OCI-LY3 (cell line): ENCODE results near the gene CYS1.

Source experiments
- H2AFZ ChIP-seq: fragments of 200-600, 300-600 bp; shearing (Covaris generic); 2 replicates; pipeline ENCODE4 v1.6.0; 2014; ENCODE audit warnings: antibody characterized with exemption, low read depth, low read length
- H3K27ac ChIP-seq: fragments of 200-600, 300-600 bp; sonication (generic); 2 replicates; pipeline ENCODE4 v1.5.1; 2014; ENCODE audit warnings: mild to moderate bottlenecking, low read length, moderate library complexity, mixed read lengths
- H3K27me3 ChIP-seq: fragments of 200-600, 300-600 bp; sonication (generic); 2 replicates; pipeline ENCODE4 v1.6.1; 2014; ENCODE audit warnings: low read depth, low read length, mixed read lengths
- H3K36me3 ChIP-seq: fragments of 200-600, 300-600 bp; sonication (generic); replicated peaks from 2 replicates; pipeline ENCODE3; 2014; ENCODE audit warnings: low read depth, low read length, mixed read lengths
- H3K4me1 ChIP-seq: fragments of 300-600, 200-600 bp; sonication (generic); 2 replicates; pipeline ENCODE4 v1.6.1; 2014; ENCODE audit warnings: low read length, mixed read lengths
- H3K4me2 ChIP-seq: fragments of 200-600, 300-600 bp; sonication (generic); 2 replicates; pipeline ENCODE4 v1.6.1; 2014; ENCODE audit warnings: low read length, mixed read lengths
- H3K4me3 ChIP-seq: fragments of 300-600, 200-600 bp; sonication (generic); 2 replicates; pipeline ENCODE4 v1.5.1; 2014; ENCODE audit warnings: antibody characterized with exemption, mild to moderate bottlenecking, low read length, moderate library complexity
- H3K79me2 ChIP-seq: fragments of 300-600, 200-600 bp; shearing (Covaris generic); 2 replicates; pipeline ENCODE4 v1.6.1; 2014; ENCODE audit warnings: mild to moderate bottlenecking, low read length, mixed read lengths
- H3K9ac ChIP-seq: fragments of 300-600, 200-600 bp; shearing (Covaris generic); 2 replicates; pipeline ENCODE4 v1.6.0; 2014; ENCODE audit warnings: mild to moderate bottlenecking, low read length, moderate library complexity
- H3K9me3 ChIP-seq: fragments of 200-600, 300-600 bp; shearing (Covaris generic); 2 replicates; pipeline ENCODE4 v1.6.1; 2014; ENCODE audit warnings: low read length, mixed read lengths; ENCODE audit not compliant: insufficient read depth
- H4K20me1 ChIP-seq: fragments of 200-600, 300-600 bp; sonication (generic); 2 replicates; pipeline ENCODE4 v1.6.1; 2016; ENCODE audit warnings: low read length, mixed read lengths; ENCODE audit not compliant: insufficient read depth
- CTCF ChIP-seq: fragments of 200-600, 300-600 bp; sonication (generic); IDR thresholded peaks from 2 replicates; pipeline ENCODE4 v1.5.1; 2014; ENCODE audit warnings: antibody characterized with exemption, low read length, low read depth
- EZH2phosphoT487 ChIP-seq: fragments of 200-600 bp; shearing (Covaris generic); IDR thresholded peaks from 2 replicates; pipeline ENCODE4 v1.6.1; 2018; ENCODE audit warnings: antibody characterized with exemption, mixed run types, low read depth

Gene CYS1

GRCh38 chr2:10078001-10078400, 2.2 kb downstream of the CYS1 start:
- Histone ChIP-seq H3K79me2 (no peaks in the 10 kb centered on the region), H3K4me2 (no peak overlapping the region), H3K9me3 (no peaks in the 10 kb centered on the region), H3K9ac (no peak overlapping the region), H3K4me3 (no peak overlapping the region), H2AFZ (no peak overlapping the region), H3K27me3 (peaks cover 82% of the 10 kb centered on the region), H3K36me3 (no peaks in the 10 kb centered on the region), H4K20me1 (0 out of 2 replicates have a peak, but pooled peaks cover 4% of the 10 kb centered on the region), H3K4me1 (peaks cover 26% of the 10 kb centered on the region), H3K27ac (no peak overlapping the region)
- no peak for TF ChIP-seq EZH2phosphoT487
- no peak for TF ChIP-seq CTCF

- Histone ChIP-seq H3K27ac (no peak overlapping the region), H2AFZ (no peak overlapping the region), H3K36me3 (no peaks in the 10 kb centered on the region), H3K9ac (no peak overlapping the region), H3K9me3 (no peaks in the 10 kb centered on the region), H3K4me2 (no peak overlapping the region), H3K4me1 (peaks cover 19% of the 10 kb centered on the region), H3K4me3 (no peak overlapping the region), H4K20me1 (0 out of 2 replicates have a peak, but pooled peaks cover 4% of the 10 kb centered on the region), H3K27me3 (peaks cover 73% of the 10 kb centered on the region), H3K79me2 (no peaks in the 10 kb centered on the region)
- TF ChIP-seq CTCF (no peak), EZH2phosphoT487 (no peak)
These were observed 3.2 kb downstream of the CYS1 start for GRCh38 chr2:10076988-10077527.

- TF ChIP-seq CTCF (no peak), EZH2phosphoT487 (no peak)
- peaks cover 71% of the 10 kb centered on the region for H3K27me3 ChIP-seq
- no peak overlapping the region for H3K27ac ChIP-seq
- H3K9ac ChIP-seq, result no peak overlapping the region
- no peak overlapping the region for H3K4me2 ChIP-seq
- H3K36me3 ChIP-seq, result no peaks in the 10 kb centered on the region
- no peak overlapping the region for H3K4me3 ChIP-seq
- H2AFZ ChIP-seq, result no peak overlapping the region
- H3K9me3 ChIP-seq, result no peaks in the 10 kb centered on the region
- no peaks in the 10 kb centered on the region for H3K79me2 ChIP-seq
- 0 out of 2 replicates have a peak, but pooled peaks cover 4% of the 10 kb centered on the region for H4K20me1 ChIP-seq
- peaks cover 19% of the 10 kb centered on the region for H3K4me1 ChIP-seq
These were observed 3.7 kb downstream of the CYS1 start for GRCh38 chr2:10076511-10076910.

- Histone ChIP-seq H3K4me2 (no peak overlapping the region), H4K20me1 (0 out of 2 replicates have a peak, but pooled peaks cover 4% of the 10 kb centered on the region), H3K9ac (no peak overlapping the region), H3K36me3 (no peaks in the 10 kb centered on the region), H3K9me3 (no peaks in the 10 kb centered on the region), H3K79me2 (no peaks in the 10 kb centered on the region), H2AFZ (no peak overlapping the region), H3K27me3 (peaks cover 66% of the 10 kb centered on the region), H3K27ac (no peak overlapping the region), H3K4me3 (no peak overlapping the region), H3K4me1 (peaks cover 12% of the 10 kb centered on the region)
- TF ChIP-seq CTCF (no peak), EZH2phosphoT487 (no peak)
These were observed 4.5 kb downstream of the CYS1 start for GRCh38 chr2:10075571-10076209.
